IMR-90 (cell line): Measurements from ENCODE around the gene FOXN3. TPM values are rescaled to one million over a fixed set of nuclear protein-coding genes. Genes with fewer than 3 reads are reported as not detected.

ENCODE experiments used
- ATAC-seq: fragments of 200-7000 bp; cut with Tn5 transposase; 2 replicates; pipeline ENCODE4 v1.9.1; 2020; ENCODE audit warnings: low read depth, mild to moderate bottlenecking, moderate library complexity
- BruUV-seq: library from RNA; stranded (reverse); fragments of 400-500 nt; replicated peaks from 2 replicates; lab custom pipeline; 2021; lab: Mats Ljungman, UMichigan
- CTCF ChIA-PET: fragments of 300-600 bp; formaldehyde crosslinking; extraction: SDS; loops from one replicate; lab custom pipeline; 2021; ENCODE audit warnings: antibody characterized with exemption; lab: Yijun Ruan, JAX
- POLR2A ChIA-PET: fragments of 300-600 bp; sonication (Branson Sonifier 250); formaldehyde crosslinking; loops from one replicate; lab custom pipeline; 2022; ENCODE audit warnings: antibody characterized with exemption; ENCODE audit not compliant: unreplicated experiment; lab: Charles Lee
- DNase-seq: peaks from one replicate; pipeline ENCODE4 v3.0.0; 2013
- H2AFZ ChIP-seq: replicated peaks from 2 replicates; pipeline ENCODE3; 2013; ENCODE audit warnings: low read length, mild to moderate bottlenecking; ENCODE audit not compliant: poor library complexity
- H2AK5ac ChIP-seq: 2 replicates; pipeline ENCODE4 v1.6.1; 2013; ENCODE audit warnings: low read depth, low read length, inconsistent platforms
- H2AK9ac ChIP-seq: replicated peaks from 2 replicates; pipeline ENCODE3; 2013; ENCODE audit warnings: mild to moderate bottlenecking, low read depth, low read length, moderate library complexity; ENCODE audit not compliant: poor library complexity
- H2BK120ac ChIP-seq: 2 replicates; pipeline ENCODE4 v1.6.1; 2013; ENCODE audit warnings: low read depth, low read length, inconsistent platforms
- H2BK15ac ChIP-seq: 3 replicates; pipeline ENCODE4 v1.6.1; 2013; ENCODE audit warnings: low read depth, low read length, inconsistent platforms
- H2BK20ac ChIP-seq: 2 replicates; pipeline ENCODE4 v1.6.1; 2013; ENCODE audit warnings: low read depth, mild to moderate bottlenecking, inconsistent platforms, low read length, moderate library complexity
- H2BK5ac ChIP-seq: 2 replicates; pipeline ENCODE4 v1.6.1; 2013; ENCODE audit warnings: mild to moderate bottlenecking, low read depth, low read length, inconsistent platforms; ENCODE audit not compliant: poor library complexity, severe bottlenecking
- H3K14ac ChIP-seq: replicated peaks from 2 replicates; pipeline ENCODE4 v1.6.1; 2013; ENCODE audit warnings: low read depth, low read length, inconsistent platforms
- H3K18ac ChIP-seq: 2 replicates; pipeline ENCODE4 v1.6.1; 2013; ENCODE audit warnings: low read depth, low read length, control low read depth
- H3K23ac ChIP-seq: 2 replicates; pipeline ENCODE4 v1.6.1; 2013; ENCODE audit warnings: low read depth, low read length, inconsistent platforms
- H3K27ac ChIP-seq: 2 replicates; pipeline ENCODE4 v1.5.1; 2013; ENCODE audit warnings: mild to moderate bottlenecking, control low read depth, low read length; ENCODE audit not compliant: insufficient read depth
- H3K27me3 ChIP-seq: 2 replicates; pipeline ENCODE4 v1.6.1; 2013; ENCODE audit warnings: low read length; ENCODE audit not compliant: control insufficient read depth, insufficient read depth
- H3K36me3 ChIP-seq: 2 replicates; pipeline ENCODE4 v1.6.1; 2013; ENCODE audit warnings: low read length, mixed read lengths; ENCODE audit not compliant: control insufficient read depth, insufficient read depth
- H3K4ac ChIP-seq: 2 replicates; pipeline ENCODE4 v1.6.1; 2013; ENCODE audit warnings: low read depth, low read length, inconsistent platforms
- H3K4me1 ChIP-seq: 2 replicates; pipeline ENCODE4 v1.6.1; 2013; ENCODE audit warnings: low read length, mixed read lengths; ENCODE audit not compliant: control insufficient read depth, insufficient read depth
- H3K4me2 ChIP-seq: 2 replicates; pipeline ENCODE4 v1.6.1; 2013; ENCODE audit warnings: low read depth, mild to moderate bottlenecking, control low read depth, low read length, moderate library complexity
- H3K4me3 ChIP-seq: 2 replicates; pipeline ENCODE4 v1.5.1; 2013; ENCODE audit warnings: low read depth, mild to moderate bottlenecking, control low read depth, low read length, moderate library complexity; ENCODE audit not compliant: insufficient read depth
- H3K56ac ChIP-seq: 2 replicates; pipeline ENCODE4 v1.6.1; 2013; ENCODE audit warnings: low read length, inconsistent platforms; ENCODE audit not compliant: insufficient read depth; ENCODE audit errors: extremely low read depth
- H3K79me1 ChIP-seq, 2 experiments: 2 replicates each; pipeline ENCODE4 v1.6.1; 2013; ENCODE audit warnings: low read length in 2 of 2, inconsistent platforms in 1 of 2, low read depth in 1 of 2
- H3K9ac ChIP-seq: 2 replicates; pipeline ENCODE4 v1.6.1; 2013; ENCODE audit warnings: low read depth, low read length, control low read depth
- H3K9me1 ChIP-seq: 2 replicates; pipeline ENCODE4 v1.6.1; 2013; ENCODE audit warnings: low read length, inconsistent platforms; ENCODE audit not compliant: insufficient read depth
- H3K9me3 ChIP-seq: 2 replicates; pipeline ENCODE4 v1.6.1; 2013; ENCODE audit warnings: low read length; ENCODE audit not compliant: control insufficient read depth, insufficient read depth
- H4K20me1 ChIP-seq: 2 replicates; pipeline ENCODE4 v1.6.1; 2013; ENCODE audit warnings: low read length, inconsistent platforms; ENCODE audit not compliant: insufficient read depth
- H4K5ac ChIP-seq: 2 replicates; pipeline ENCODE4 v1.6.1; 2013; ENCODE audit warnings: mild to moderate bottlenecking, low read depth, low read length, control low read depth
- H4K8ac ChIP-seq, 2 experiments: 2 replicates each; pipeline ENCODE4 v1.6.1; 2013; ENCODE audit warnings: low read depth in 2 of 2, low read length in 2 of 2, control low read depth in 1 of 2, inconsistent platforms in 1 of 2
- H4K91ac ChIP-seq: 2 replicates; pipeline ENCODE4 v1.6.1; 2013; ENCODE audit warnings: low read depth, low read length, inconsistent platforms; ENCODE audit not compliant: insufficient read depth
- BHLHE40 ChIP-seq: fragments of 150-350 bp; IDR thresholded peaks from 2 replicates; pipeline ENCODE4 v1.6.1; 2016; ENCODE audit warnings: mild to moderate bottlenecking, low read depth, low read length
- CEBPB ChIP-seq: IDR thresholded peaks from 2 replicates; pipeline ENCODE4 v1.6.1; 2012; ENCODE audit warnings: low read depth, low read length, improper control_type of control experiment
- CHD1 ChIP-seq: IDR thresholded peaks from 2 replicates; pipeline ENCODE4 v1.6.1; 2012; ENCODE audit warnings: low read depth, low read length, improper control_type of control experiment
- FOS ChIP-seq: fragments of 150-350 bp; IDR thresholded peaks from 2 replicates; pipeline ENCODE4 v1.6.1; 2016; ENCODE audit warnings: low read depth, low read length
- MAFK ChIP-seq: IDR thresholded peaks from 2 replicates; pipeline ENCODE4 v1.6.1; 2012; ENCODE audit warnings: low read depth, low read length, improper control_type of control experiment
- MAZ ChIP-seq: IDR thresholded peaks from 2 replicates; pipeline ENCODE4 v1.6.1; 2012; ENCODE audit warnings: low read depth, mild to moderate bottlenecking, low read length, improper control_type of control experiment, moderate library complexity, borderline replicate concordance
- MXI1 ChIP-seq: IDR thresholded peaks from 2 replicates; pipeline ENCODE4 v1.6.1; 2012; ENCODE audit warnings: low read depth, mild to moderate bottlenecking, low read length, moderate library complexity, borderline replicate concordance
- NFE2L2 ChIP-seq: fragments of 150-350 bp; IDR thresholded peaks from 2 replicates; pipeline ENCODE4 v1.6.1; 2016; ENCODE audit warnings: low read depth, mild to moderate bottlenecking, low read length
- POLR2A ChIP-seq: IDR thresholded peaks from 2 replicates; pipeline ENCODE4 v1.6.1; 2012; ENCODE audit warnings: mild to moderate bottlenecking, low read depth, low read length
- RAD21 ChIP-seq: IDR thresholded peaks from 2 replicates; pipeline ENCODE4 v1.6.1; 2012; ENCODE audit warnings: low read length, improper control_type of control experiment
- RCOR1 ChIP-seq: IDR thresholded peaks from 2 replicates; pipeline ENCODE4 v1.6.1; 2012; ENCODE audit warnings: mild to moderate bottlenecking, low read length, improper control_type of control experiment; ENCODE audit not compliant: insufficient replicate concordance
- RFX5 ChIP-seq: IDR thresholded peaks from 2 replicates; pipeline ENCODE4 v1.8.0; 2012; ENCODE audit warnings: low read depth, mild to moderate bottlenecking, low read length, moderate library complexity
- SMC3 ChIP-seq: fragments of 150-350 bp; IDR thresholded peaks from 2 replicates; pipeline ENCODE4 v1.6.1; 2016; ENCODE audit warnings: low read depth, mild to moderate bottlenecking, antibody characterized with exemption, low read length, moderate library complexity
- USF2 ChIP-seq: fragments of 150-350 bp; IDR thresholded peaks from 2 replicates; pipeline ENCODE4 v1.6.1; 2017; ENCODE audit warnings: mild to moderate bottlenecking, antibody characterized with exemption, low read length, low read depth
- WGBS, 2 experiments: methylation state at CpG; one replicate each; pipeline versions ENCODE4 v1.1.5 to v1.1.7; 2013; ENCODE audit warnings: missing lambda C conversion rate in 2 of 2; ENCODE audit not compliant: insufficient read length in 1 of 2; ENCODE audit errors: extremely low coverage in 2 of 2; 5-methylcytosine and 5-hydroxymethylcytosine counted together
- dilution Hi-C: fragments of 300-500 bp; cut with HindIII; formaldehyde crosslinking; loops from one replicate; pipeline ENCODE4 v1.14.3; 2018; ENCODE audit warnings: low sequenced_read_pairs; ENCODE audit not compliant: unreplicated experiment
- in situ Hi-C: fragments of 300-500 bp; cut with MboI; formaldehyde crosslinking; loops from 3 replicates; pipeline ENCODE4 v1.14.3; 2019; ENCODE audit warnings: low sequenced_read_pairs, inconsistent platforms, mixed read lengths
- intact Hi-C: fragments of 100-400 bp; cut with micrococcal nuclease; formaldehyde crosslinking; loops from 2 replicates; pipeline ENCODE4 v1.10.0; 2022
- polyA plus RNA-seq, 3 experiments: library from polyadenylated mRNA; depleted of rRNA; stranded (reverse); fragments of >200 nt; gene quantifications; 2 replicates each; pipeline ENCODE4 v1.2.3, GENCODE V29; 2012; ENCODE audit warnings: low replicate concordance in 1 of 3
- total RNA-seq: library from RNA; depleted of rRNA; stranded (reverse); fragments of >200 nt; gene quantifications from 2 replicates; pipeline ENCODE4 v1.2.3, GENCODE V29; 2012

Gene FOXN3
- total and polyA plus RNA-seq, 2 of the 4 experiments (the other 2 are of a cell fraction), result 22.6 to 33.7 TPM

- TF ChIP-seq USF2, result no peak
Measured at GRCh38 chr14:89365061-89365801, 51.8 kb downstream of the FOXN3 start (continued).

- ChIA-PET POLR2A (interaction anchor here (0.5 kb wide), 1 partner anchor 494 kb away, joined by 4 read pairs; no protein-coding TSS in a partner anchor), CTCF (no interaction called here)
- intact Hi-C loops, result no loop called here
- Histone ChIP-seq H2BK15ac (no peak overlapping the region), H2BK20ac (no peak overlapping the region), H4K8ac (no peak overlapping the region), H3K4me2 (no peak overlapping the region), H3K18ac (no peak overlapping the region), H2BK120ac (no peak overlapping the region), H3K79me1 (peaks cover 45 to 60% of the 10 kb centered on the region in 2 experiments), H2AK9ac (no peak overlapping the region), H3K23ac (no peak overlapping the region), H3K9me1 (peaks cover 12% of the 10 kb centered on the region), H3K4ac (no peak overlapping the region), H3K27ac (no peak overlapping the region), H3K9ac (no peak overlapping the region), H2BK5ac (no peak overlapping the region), H3K4me3 (no peak overlapping the region), H3K4me1 (peaks cover 3% of the 10 kb centered on the region), H2AFZ (no peak overlapping the region), H2AK5ac (no peak overlapping the region), H3K36me3 (no peaks in the 10 kb centered on the region), H3K56ac (no peak overlapping the region), H3K9me3 (no peaks in the 10 kb centered on the region), H3K14ac (peak overlapping the region; percentile 7; the same call in 1 of the 2 replicates), H3K27me3 (no peaks in the 10 kb centered on the region), H4K5ac (no peak overlapping the region), H4K91ac (no peak overlapping the region), H4K20me1 (peaks cover 31% of the 10 kb centered on the region)
- WGBS, 2 experiments, result 100% methylated on average over 1 of the region's 3 CpGs; no CpG with 5 or more reads in 1 of the 2 experiments
- no TSS peak for BruUV-seq
- ATAC-seq (no peak), DNase-seq (no peak)
- in situ Hi-C loops, result no loop called here
- dilution Hi-C loops, result no loop called here
- TF ChIP-seq MXI1 (no peak), BHLHE40 (no peak), NFE2L2 (no peak), POLR2A (no peak), SMC3 (no peak), RCOR1 (no peak), FOS (no peak), RAD21 (no peak), CHD1 (no peak), MAFK (no peak), RFX5 (no peak), CEBPB (no peak), MAZ (no peak)
Measured at GRCh38 chr14:89364316-89364715, 52.7 kb downstream of the FOXN3 start.
